ENCODE measurements around the gene RACGAP1. TPM values are rescaled to one million over a fixed set of nuclear protein-coding genes. Genes with fewer than 3 reads are reported as not detected.

The RACGAP1 gene
- total RNA-seq, 4 donors from 2014 or later, result 5.5 to 18.5 (median 15.0) TPM

DNA sequence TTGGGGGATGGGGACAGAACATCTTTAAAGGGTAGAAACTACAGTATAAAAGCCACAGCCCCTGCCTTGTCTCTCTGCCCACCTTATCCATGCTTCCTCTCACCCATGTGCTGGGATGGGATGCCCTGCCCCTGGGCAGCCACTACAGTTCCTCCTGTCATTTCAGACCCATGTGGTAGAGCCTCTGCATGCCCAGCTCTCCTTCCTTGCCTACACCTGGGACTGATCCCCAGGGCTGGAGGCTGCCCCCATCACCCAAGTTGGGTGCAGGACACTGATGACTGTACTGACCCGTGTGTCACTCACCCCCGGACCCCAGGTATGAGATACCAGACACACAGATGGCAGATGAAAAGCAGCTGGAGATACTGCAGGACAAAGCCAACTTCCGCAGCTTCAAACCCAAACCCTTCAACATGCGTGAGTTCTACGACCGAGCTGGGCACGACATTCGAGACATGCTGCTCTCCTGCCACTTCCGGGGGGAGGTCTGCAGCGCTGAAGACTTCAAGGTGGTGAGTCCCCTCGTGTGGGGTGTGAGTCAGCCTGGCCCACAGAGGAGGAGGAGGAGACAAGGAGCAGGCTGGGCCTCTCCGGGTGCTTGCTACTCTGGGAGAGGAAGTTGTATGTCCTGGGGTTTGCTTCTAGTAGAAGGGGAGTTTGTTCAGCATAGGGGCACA is 34.3 kb upstream of the RACGAP1 start:
- TF ChIP-seq, protein P1, sequence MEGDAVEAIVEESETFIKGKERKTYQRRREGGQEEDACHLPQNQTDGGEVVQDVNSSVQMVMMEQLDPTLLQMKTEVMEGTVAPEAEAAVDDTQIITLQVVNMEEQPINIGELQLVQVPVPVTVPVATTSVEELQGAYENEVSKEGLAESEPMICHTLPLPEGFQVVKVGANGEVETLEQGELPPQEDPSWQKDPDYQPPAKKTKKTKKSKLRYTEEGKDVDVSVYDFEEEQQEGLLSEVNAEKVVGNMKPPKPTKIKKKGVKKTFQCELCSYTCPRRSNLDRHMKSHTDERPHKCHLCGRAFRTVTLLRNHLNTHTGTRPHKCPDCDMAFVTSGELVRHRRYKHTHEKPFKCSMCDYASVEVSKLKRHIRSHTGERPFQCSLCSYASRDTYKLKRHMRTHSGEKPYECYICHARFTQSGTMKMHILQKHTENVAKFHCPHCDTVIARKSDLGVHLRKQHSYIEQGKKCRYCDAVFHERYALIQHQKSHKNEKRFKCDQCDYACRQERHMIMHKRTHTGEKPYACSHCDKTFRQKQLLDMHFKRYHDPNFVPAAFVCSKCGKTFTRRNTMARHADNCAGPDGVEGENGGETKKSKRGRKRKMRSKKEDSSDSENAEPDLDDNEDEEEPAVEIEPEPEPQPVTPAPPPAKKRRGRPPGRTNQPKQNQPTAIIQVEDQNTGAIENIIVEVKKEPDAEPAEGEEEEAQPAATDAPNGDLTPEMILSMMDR (IDR thresholded peaks at IDR 0.05; ENCODE audit: low read depth), result no peak

- TF ChIP-seq, protein P1 (IDR thresholded peaks at IDR 0.05; ENCODE audit: low read depth), result no peak
Measured at GRCh38 chr12:50058743-50059312, 33.5 kb upstream of the RACGAP1 start.

DNA sequence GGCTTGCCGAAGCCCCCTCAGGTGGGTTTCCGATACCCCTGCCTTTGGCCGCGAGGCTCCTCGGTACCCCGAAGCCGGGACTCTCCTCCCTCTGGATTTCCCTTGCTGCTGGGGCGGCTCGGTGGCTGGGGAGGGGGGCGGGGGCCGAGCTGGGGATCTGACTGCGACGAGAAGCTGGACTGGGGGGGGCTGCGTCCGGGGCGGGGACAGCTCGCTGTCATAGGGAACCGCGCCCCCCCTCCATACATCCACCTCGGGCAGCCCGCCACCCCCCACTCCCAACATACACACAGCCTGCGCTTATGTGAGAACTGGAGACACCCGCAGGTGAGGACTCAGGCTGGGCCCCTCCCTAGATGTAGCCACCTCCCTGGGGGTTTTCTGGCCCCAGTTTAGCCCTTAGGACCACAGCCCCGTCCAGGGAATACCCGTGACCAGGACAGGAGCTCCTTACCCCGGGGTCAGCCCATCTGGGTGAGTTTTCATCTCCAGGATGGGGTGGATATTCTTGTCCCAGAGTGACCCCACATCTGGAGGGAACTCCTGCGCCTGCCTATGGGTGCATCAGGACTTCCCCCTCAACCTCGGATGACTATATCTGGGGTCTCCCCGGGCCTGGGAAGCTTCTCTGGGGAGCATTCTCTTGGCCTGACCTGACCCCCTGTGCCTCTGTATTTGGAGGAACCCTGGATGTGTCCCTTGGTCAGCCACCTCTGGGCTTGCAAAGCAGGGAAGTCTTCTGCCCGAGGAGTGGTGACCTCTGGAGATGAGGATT is 32.8 kb upstream of the RACGAP1 start:
- TF ChIP-seq, protein P1 (IDR thresholded peaks at IDR 0.05; ENCODE audit: low read depth), result no peak

GRCh38 chr12:50057000-50057841 is 31.9 kb upstream of the RACGAP1 start, which contains the start of gene ASIC1:
ASIC1 (plus strand) TSS chr12:50057596; CDS start chr12:50058767, 1,171 bp downstream.
- TF ChIP-seq, protein P1 (IDR thresholded peaks at IDR 0.05; ENCODE audit: low read depth), result no peak

DNA sequence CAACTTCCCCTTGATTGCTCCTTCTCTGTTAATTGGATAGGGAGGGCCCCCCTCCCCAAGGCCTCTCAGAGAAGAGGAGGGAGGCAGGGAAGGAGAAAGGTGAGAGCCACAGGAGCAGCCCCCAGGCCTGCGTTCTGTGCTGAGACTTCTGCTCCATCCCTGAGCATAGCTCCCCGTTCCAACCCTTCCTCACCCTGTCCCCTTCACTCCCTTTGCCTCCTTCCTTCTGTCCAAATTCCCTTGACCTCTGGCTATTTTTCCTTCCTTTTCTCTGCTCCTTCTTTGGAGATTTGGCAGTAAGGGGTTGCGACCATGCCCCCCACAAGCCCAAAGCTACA is 31.3 kb upstream of the RACGAP1 start:
- TF ChIP-seq, protein P1 (IDR thresholded peaks at IDR 0.05; ENCODE audit: low read depth), result no peak

GRCh38 chr12:50055831-50056638 is 30.7 kb upstream of the RACGAP1 start:
- TF ChIP-seq, protein P1 (IDR thresholded peaks at IDR 0.05; ENCODE audit: low read depth), result no peak
